NT2/D1 (cell line): ENCODE data around the gene TMEM131.

Experiments
- SUZ12 ChIP-seq: IDR thresholded peaks from 2 replicates; pipeline ENCODE4 v1.6.1; 2011; ENCODE audit not compliant: insufficient read length, insufficient read depth; ENCODE audit errors: extremely low read depth
- YY1 ChIP-seq: IDR thresholded peaks from 2 replicates; pipeline ENCODE4 v1.6.1; 2011; ENCODE audit not compliant: insufficient read length, insufficient read depth
- ZNF274 ChIP-seq: IDR thresholded peaks from 2 replicates; pipeline ENCODE4 v1.6.1; 2011; ENCODE audit warnings: mild to moderate bottlenecking, low read depth, low read length

- TF ChIP-seq YY1 (no peak), ZNF274 (no peak), SUZ12 (no peak)
Measured at GRCh38 chr2:98008415-98008814, 12.7 kb upstream of the TMEM131 start.
